ENCODE data around the gene CA9. TPM values are rescaled to one million over a fixed set of nuclear protein-coding genes. Genes with fewer than 3 reads are reported as not detected.
A peak's percentile ranks its signal among the peaks of the same experiment; 100 is the strongest.
"Not testable (repeated sequence)": the region's sequence is repeated elsewhere in the genome, so short reads cannot be mapped to it uniquely, and the experiment has no call there.

CA9 gene
- polyA plus RNA-seq, 3 donors = not detected

- Histone ChIP-seq H4K20me1 (ENCODE audit: insufficient read depth, low read length) (no peaks in the 10 kb centered on the region), H3K27ac (ENCODE audit: low read depth in 1 of 2, low read length in 2 of 2) (no peak overlapping the region), H2AFZ (ENCODE audit: insufficient read depth, low read depth, low read length, poor library complexity, severe bottlenecking) (no peak overlapping the region), H3K9ac (ENCODE audit: insufficient read depth, low read length, poor library complexity, severe bottlenecking) (no peak overlapping the region), H3K36me3 (replicated peaks in 1 of 2; ENCODE audit: control insufficient read depth in 1 of 2, insufficient read depth in 2 of 2, low read length in 2 of 2) (no peaks in the 10 kb centered on the region), H3K27me3 (ENCODE audit: control insufficient read depth in 2 of 2, insufficient read depth in 2 of 2, low read length in 2 of 2) (no peaks in the 10 kb centered on the region), H3K4me1 (ENCODE audit: control insufficient read depth in 1 of 2, insufficient read depth in 2 of 2, low read length in 2 of 2) (peaks cover 80 to 86% of the 10 kb centered on the region in 2 donors), H3K79me2 (ENCODE audit: insufficient read depth, low read length) (peaks cover 14% of the 10 kb centered on the region), H3K9me3 (replicated peaks in 1 of 2; ENCODE audit: control insufficient read depth in 1 of 2, insufficient read depth in 1 of 2, low read length in 2 of 2) (no peaks in the 10 kb centered on the region), H3K4me2 (replicated peaks; ENCODE audit: extremely low read depth, low read length, poor library complexity, severe bottlenecking) (no peak overlapping the region), H3K4me3 (replicated peaks in 1 of 3; ENCODE audit: low read depth in 2 of 3, low read length in 3 of 3) (no peak overlapping the region)
- intact Hi-C loops (cut with micrococcal nuclease) = loop anchor here in 1 of 2 donors (10.0 kb wide), 1 partner anchor 52 kb away; no protein-coding TSS in a partner anchor
- Mint-ChIP-seq H3K27me3 (ENCODE audit: low read depth in 3 of 3) (peaks cover 0 to 5% (median 0%) of the 10 kb centered on the region in 3 donors), H3K27ac (peak overlapping the region in 3 of 7 donors; percentile 7 to 99 (median 58)), H3K4me1 (peaks cover 87% of the 10 kb centered on the region), H3K36me3 (peaks cover 12% of the 10 kb centered on the region in 2 donors), H3K4me3 (no peak overlapping the region), H3K9me3 (peaks cover 0 to 6% (median 3%) of the 10 kb centered on the region in 7 donors)
- over 99% methylated on average over 12 of the region's 12 CpGs for WGBS (ENCODE audit: insufficient coverage)
- DNase-seq = no peak
- TF ChIP-seq CTCF (IDR thresholded peaks at IDR 0.05) = no peak
Observed at GRCh38 chr9:35643046-35643445, 30.7 kb upstream of the CA9 start.

- H3K9ac ChIP-seq (ENCODE audit: insufficient read depth, low read length, poor library complexity, severe bottlenecking) = peak overlapping the region; percentile 80
- WGBS (ENCODE audit: insufficient coverage) = 43% methylated on average over 7 of the region's 10 CpGs
- H3K27ac Mint-ChIP-seq = peak overlapping the region; percentile 94 to 99 (median 98)
- H3K4me1 ChIP-seq (ENCODE audit: control insufficient read depth in 1 of 2, insufficient read depth in 2 of 2, low read length in 2 of 2) = peaks cover 67 to 88% of the 10 kb centered on the region in 2 donors
- H3K79me2 ChIP-seq (ENCODE audit: insufficient read depth, low read length) = peaks cover 14% of the 10 kb centered on the region
- not testable (repeated sequence) for H3K36me3 ChIP-seq (replicated peaks in 1 of 2; ENCODE audit: control insufficient read depth in 1 of 2, insufficient read depth in 2 of 2, low read length in 2 of 2); DNase-seq; H3K36me3 Mint-ChIP-seq; H4K20me1 ChIP-seq (ENCODE audit: insufficient read depth, low read length); H3K9me3 ChIP-seq (replicated peaks in 1 of 2; ENCODE audit: control insufficient read depth in 1 of 2, insufficient read depth in 1 of 2, low read length in 2 of 2); H3K27me3 ChIP-seq (ENCODE audit: control insufficient read depth in 2 of 2, insufficient read depth in 2 of 2, low read length in 2 of 2); H3K9me3 Mint-ChIP-seq; H3K27me3 Mint-ChIP-seq (ENCODE audit: low read depth in 3 of 3)
- H2AFZ ChIP-seq (ENCODE audit: insufficient read depth, low read depth, low read length, poor library complexity, severe bottlenecking) = peak overlapping the region; percentile 78
- H3K4me1 Mint-ChIP-seq = peaks cover 81% of the 10 kb centered on the region
- peak overlapping the region; percentile 65 to 81 (median 71) for H3K4me3 ChIP-seq (replicated peaks in 1 of 3; ENCODE audit: low read depth in 2 of 3, low read length in 3 of 3)
- intact Hi-C loops (cut with micrococcal nuclease) = loop anchor here (1.0 to 10.0 kb wide), 4 partner anchors 12 to 167 kb away; partner anchors contain the start of gene SPAG8 (in 1 of the 2)
- peak overlapping the region; percentile 89 to 94 for H3K27ac ChIP-seq (ENCODE audit: low read depth in 1 of 2, low read length in 2 of 2)
- peak overlapping the region; percentile 94 for H3K4me2 ChIP-seq (replicated peaks; ENCODE audit: extremely low read depth, low read length, poor library complexity, severe bottlenecking)
- H3K4me3 Mint-ChIP-seq = peak overlapping the region; percentile 92 to 99
Observed at GRCh38 chr9:35645736-35646135, 28.0 kb upstream of the CA9 start.

All from CD14-positive monocyte (primary cell).